ENCODE results near the gene PDE7B. TPM values are rescaled to one million over a fixed set of nuclear protein-coding genes. Genes with fewer than 3 reads are reported as not detected.

The PDE7B gene
- total RNA-seq, 2 experiments from 2014 or later: 0.29 to 0.34 TPM

- DNase-seq (no peak), ATAC-seq (no peak)
- H3K27me3 Mint-ChIP-seq (ENCODE audit: low read depth): no peaks in the 10 kb centered on the region
- peaks cover 5% of the 10 kb centered on the region for H3K4me1 Mint-ChIP-seq (ENCODE audit: low read depth)
- no peak overlapping the region for H3K27ac Mint-ChIP-seq
- no peaks in the 10 kb centered on the region for H3K9me3 Mint-ChIP-seq (ENCODE audit: insufficient read depth)
- no peaks in the 10 kb centered on the region for H3K36me3 Mint-ChIP-seq (ENCODE audit: low read depth)
- ChIA-PET CTCF (interaction anchor here (0.7 to 1.2 kb wide), 2 partner anchors 46 to 313 kb away, joined by 3 read pairs; no protein-coding TSS in a partner anchor), POLR2A (no interaction called here)
- H3K4me3 Mint-ChIP-seq: no peak overlapping the region
These were observed 62.3 kb downstream of the PDE7B start for GRCh38 chr6:135913785-135914184.

DNA sequence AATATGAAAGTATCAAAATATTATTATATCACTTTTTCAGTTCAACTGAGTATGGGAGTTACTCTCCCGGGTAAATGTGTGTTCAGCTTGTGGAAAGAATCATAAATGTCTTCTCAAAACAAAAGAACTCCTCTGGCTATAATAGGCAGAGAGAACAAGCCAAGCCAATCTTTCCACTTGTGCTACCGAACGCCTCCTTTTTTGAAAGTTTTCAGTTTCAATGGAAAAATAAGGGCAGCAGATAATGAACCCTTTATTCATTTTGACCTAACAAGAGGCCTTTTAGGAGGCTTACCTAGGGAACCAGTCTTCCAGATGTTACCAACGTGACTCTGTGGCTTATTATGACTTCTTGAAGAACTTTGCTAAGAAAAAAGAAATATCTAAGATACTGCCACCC, 67.5 kb downstream of the PDE7B start:
- H3K4me3 Mint-ChIP-seq: no peak overlapping the region
- no peak overlapping the region for H3K27ac Mint-ChIP-seq
- no peaks in the 10 kb centered on the region for H3K27me3 Mint-ChIP-seq (ENCODE audit: low read depth)
- DNase-seq (no peak), ATAC-seq (no peak)
- POLR2A ChIA-PET: no interaction called here
- no peaks in the 10 kb centered on the region for H3K36me3 Mint-ChIP-seq (ENCODE audit: low read depth)
- CTCF ChIA-PET: interaction anchor here (1.6 kb wide), 1 partner anchor 9 kb away, joined by 10 read pairs; no protein-coding TSS in a partner anchor
- H3K9me3 Mint-ChIP-seq (ENCODE audit: insufficient read depth): no peaks in the 10 kb centered on the region
- no peaks in the 10 kb centered on the region for H3K4me1 Mint-ChIP-seq (ENCODE audit: low read depth)

DNA sequence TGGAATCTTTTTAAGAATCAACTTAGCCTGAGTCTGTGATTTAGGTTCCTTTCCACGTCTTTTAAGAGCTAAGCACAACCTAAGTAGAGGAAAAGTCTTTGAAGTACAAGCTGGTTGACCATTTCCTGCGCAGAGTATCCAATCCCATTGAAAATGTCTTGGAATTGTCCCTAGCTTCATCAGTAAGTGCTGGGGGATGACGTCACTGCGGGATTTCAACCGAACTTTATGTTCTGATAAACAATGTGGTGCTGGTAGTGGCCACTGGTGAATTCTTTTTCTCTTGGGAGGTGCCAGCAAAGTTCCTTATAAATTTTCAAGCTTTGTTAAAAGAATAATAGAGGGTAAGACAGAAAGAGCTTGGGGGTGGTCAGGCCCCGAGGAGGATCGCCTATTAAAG, 69.2 kb downstream of the PDE7B start:
- H3K4me3 Mint-ChIP-seq: no peak overlapping the region
- H3K27me3 Mint-ChIP-seq (ENCODE audit: low read depth): no peaks in the 10 kb centered on the region
- H3K9me3 Mint-ChIP-seq (ENCODE audit: insufficient read depth): no peaks in the 10 kb centered on the region
- H3K36me3 Mint-ChIP-seq (ENCODE audit: low read depth): no peaks in the 10 kb centered on the region
- POLR2A ChIA-PET: interaction anchor here (0.7 kb wide), 1 partner anchor 39 kb away, joined by 3 read pairs; no protein-coding TSS in a partner anchor
- no peak overlapping the region for H3K27ac Mint-ChIP-seq
- CTCF ChIA-PET: interaction anchor here (1.3 kb wide), 1 partner anchor 384 kb away, joined by 4 read pairs; no protein-coding TSS in a partner anchor
- H3K4me1 Mint-ChIP-seq (ENCODE audit: low read depth): no peaks in the 10 kb centered on the region
- ATAC-seq (no peak), DNase-seq (no peak)

DNA sequence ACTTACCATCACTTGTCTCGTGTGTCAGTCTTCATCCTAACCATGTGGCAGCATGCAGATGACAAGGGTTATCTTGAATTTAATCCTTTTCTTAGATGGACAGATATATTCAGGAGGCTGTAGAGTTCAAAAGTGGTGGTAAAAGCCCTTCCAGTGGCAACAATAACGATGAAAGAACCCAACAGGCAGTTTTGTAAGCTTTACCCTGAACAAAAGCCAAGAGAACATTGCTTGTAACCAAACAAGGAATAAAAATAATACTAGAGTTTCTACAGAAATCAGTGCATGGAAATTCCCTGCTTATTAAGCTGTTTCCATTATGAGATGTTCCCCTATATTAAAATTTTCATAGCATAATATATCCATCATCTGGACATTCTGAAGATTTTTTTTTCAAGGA, 69.7 kb downstream of the PDE7B start:
- Mint-ChIP-seq H3K27ac (no peak overlapping the region), H3K4me3 (no peak overlapping the region), H3K4me1 (ENCODE audit: low read depth) (no peaks in the 10 kb centered on the region), H3K36me3 (ENCODE audit: low read depth) (no peaks in the 10 kb centered on the region), H3K9me3 (ENCODE audit: insufficient read depth) (no peaks in the 10 kb centered on the region), H3K27me3 (ENCODE audit: low read depth) (no peaks in the 10 kb centered on the region)
- ChIA-PET CTCF (interaction anchor here (0.7 to 1.3 kb wide), 2 partner anchors 305 to 385 kb away, joined by 3 to 4 read pairs; no protein-coding TSS in a partner anchor), POLR2A (interaction anchor here (0.7 kb wide), 1 partner anchor 38 kb away, joined by 3 read pairs; no protein-coding TSS in a partner anchor)
- DNase-seq (no peak), ATAC-seq (no peak)

DNA sequence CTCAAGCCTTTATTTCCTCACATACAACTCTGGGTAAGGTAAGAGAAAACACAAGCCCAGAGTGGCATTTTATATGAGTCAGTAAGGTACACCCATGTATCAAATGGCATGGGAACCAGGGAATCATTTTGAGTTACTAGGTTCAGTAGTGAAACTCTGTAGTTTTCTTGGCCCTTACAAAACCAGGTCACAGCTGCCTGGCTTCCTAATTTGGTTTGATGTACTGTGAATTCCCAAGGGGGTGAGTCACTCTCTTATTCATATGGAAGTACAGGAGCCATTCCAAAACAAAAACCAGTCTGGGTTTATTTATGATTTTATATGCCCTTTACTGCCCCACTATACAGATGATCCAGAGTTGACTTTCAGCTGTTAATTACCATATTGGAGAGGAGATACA, 70.7 kb downstream of the PDE7B start:
- Mint-ChIP-seq H3K4me3 (no peak overlapping the region), H3K4me1 (ENCODE audit: low read depth) (no peaks in the 10 kb centered on the region), H3K9me3 (ENCODE audit: insufficient read depth) (no peaks in the 10 kb centered on the region), H3K27ac (no peak overlapping the region), H3K36me3 (ENCODE audit: low read depth) (no peaks in the 10 kb centered on the region), H3K27me3 (ENCODE audit: low read depth) (no peaks in the 10 kb centered on the region)
- CTCF ChIA-PET: no interaction called here
- DNase-seq (no peak), ATAC-seq (no peak)
- POLR2A ChIA-PET: no interaction called here

DNA sequence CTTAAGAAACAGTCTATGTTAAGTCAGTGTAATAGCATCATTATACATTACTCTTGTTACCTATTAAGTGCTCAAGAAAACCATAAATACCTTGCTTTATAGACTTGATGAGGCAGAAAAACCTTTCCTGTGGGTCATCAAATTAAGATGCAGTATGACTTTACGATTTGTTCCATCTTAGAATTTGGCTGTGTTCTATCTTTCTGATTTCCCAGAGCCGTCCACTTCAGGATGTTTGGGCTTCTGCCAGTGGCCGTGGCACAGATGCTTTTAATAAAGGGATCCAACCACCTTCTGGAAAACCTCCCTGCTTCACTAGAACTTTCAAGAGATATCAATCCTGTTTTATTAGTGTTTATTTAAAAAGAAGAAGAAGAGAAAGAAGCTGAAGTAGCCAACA, 71.2 kb downstream of the PDE7B start:
- no peaks in the 10 kb centered on the region for H3K36me3 Mint-ChIP-seq (ENCODE audit: low read depth)
- H3K4me1 Mint-ChIP-seq (ENCODE audit: low read depth): no peaks in the 10 kb centered on the region
- H3K27me3 Mint-ChIP-seq (ENCODE audit: low read depth): no peaks in the 10 kb centered on the region
- ATAC-seq (no peak), DNase-seq (no peak)
- POLR2A ChIA-PET: no interaction called here
- no peaks in the 10 kb centered on the region for H3K9me3 Mint-ChIP-seq (ENCODE audit: insufficient read depth)
- H3K27ac Mint-ChIP-seq: no peak overlapping the region
- H3K4me3 Mint-ChIP-seq: no peak overlapping the region
- CTCF ChIA-PET: no interaction called here

- Mint-ChIP-seq H3K27me3 (ENCODE audit: low read depth) (no peaks in the 10 kb centered on the region), H3K27ac (no peak overlapping the region), H3K36me3 (ENCODE audit: low read depth) (no peaks in the 10 kb centered on the region), H3K4me1 (ENCODE audit: low read depth) (no peaks in the 10 kb centered on the region), H3K9me3 (ENCODE audit: insufficient read depth) (no peaks in the 10 kb centered on the region), H3K4me3 (no peak overlapping the region)
- no peak for ATAC-seq
- POLR2A ChIA-PET: no interaction called here
- CTCF ChIA-PET: no interaction called here
- DNase-seq: no peak
These were observed 81.2 kb downstream of the PDE7B start for GRCh38 chr6:135932651-135933050.

DNA sequence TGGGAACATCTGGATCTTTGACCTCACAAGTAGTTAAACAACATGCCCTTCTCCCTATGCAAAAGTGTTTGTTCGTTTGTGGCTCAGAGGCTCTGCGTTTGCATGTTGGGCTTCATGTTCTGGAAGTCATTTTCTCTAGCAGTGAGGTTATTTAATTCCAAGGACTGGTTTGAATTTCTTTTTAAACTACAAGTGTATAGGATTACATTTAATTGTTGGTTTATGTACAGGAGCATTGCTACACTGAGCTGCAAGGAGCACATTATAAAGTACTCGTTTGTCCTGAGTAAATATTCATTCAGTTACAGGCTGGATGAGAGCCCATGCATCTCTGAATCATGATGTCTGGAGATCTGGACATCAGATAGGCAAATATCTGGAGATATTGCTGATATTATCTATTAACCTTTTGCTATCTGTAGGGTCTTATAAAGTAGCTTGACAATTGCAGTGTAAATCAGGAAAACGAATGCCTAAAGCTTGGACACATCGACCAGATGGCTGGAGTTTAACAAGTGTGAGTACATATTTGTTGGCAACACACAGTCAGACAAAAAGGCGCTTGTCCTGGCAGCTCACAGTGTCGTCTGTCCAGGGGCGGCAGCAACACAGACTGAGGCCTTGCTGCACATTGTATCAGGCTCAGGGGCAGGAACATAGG, 84.6 kb downstream of the PDE7B start:
- CTCF ChIA-PET: no interaction called here
- Mint-ChIP-seq H3K27ac (no peak overlapping the region), H3K4me3 (no peak overlapping the region), H3K27me3 (ENCODE audit: low read depth) (no peaks in the 10 kb centered on the region), H3K36me3 (ENCODE audit: low read depth) (no peaks in the 10 kb centered on the region), H3K4me1 (ENCODE audit: low read depth) (no peaks in the 10 kb centered on the region), H3K9me3 (ENCODE audit: insufficient read depth) (no peaks in the 10 kb centered on the region)
- POLR2A ChIA-PET: no interaction called here
- no peak for DNase-seq
- no peak for ATAC-seq

- no peak for DNase-seq
- ChIA-PET POLR2A (no interaction called here), CTCF (no interaction called here)
- H3K4me3 Mint-ChIP-seq: no peak overlapping the region
- H3K27ac Mint-ChIP-seq: no peak overlapping the region
- no peaks in the 10 kb centered on the region for H3K4me1 Mint-ChIP-seq (ENCODE audit: low read depth)
- no peaks in the 10 kb centered on the region for H3K9me3 Mint-ChIP-seq (ENCODE audit: insufficient read depth)
- H3K36me3 Mint-ChIP-seq (ENCODE audit: low read depth): no peaks in the 10 kb centered on the region
- H3K27me3 Mint-ChIP-seq (ENCODE audit: low read depth): no peaks in the 10 kb centered on the region
- no peak for ATAC-seq
These were observed 85.1 kb downstream of the PDE7B start for GRCh38 chr6:135936606-135937005.

DNA sequence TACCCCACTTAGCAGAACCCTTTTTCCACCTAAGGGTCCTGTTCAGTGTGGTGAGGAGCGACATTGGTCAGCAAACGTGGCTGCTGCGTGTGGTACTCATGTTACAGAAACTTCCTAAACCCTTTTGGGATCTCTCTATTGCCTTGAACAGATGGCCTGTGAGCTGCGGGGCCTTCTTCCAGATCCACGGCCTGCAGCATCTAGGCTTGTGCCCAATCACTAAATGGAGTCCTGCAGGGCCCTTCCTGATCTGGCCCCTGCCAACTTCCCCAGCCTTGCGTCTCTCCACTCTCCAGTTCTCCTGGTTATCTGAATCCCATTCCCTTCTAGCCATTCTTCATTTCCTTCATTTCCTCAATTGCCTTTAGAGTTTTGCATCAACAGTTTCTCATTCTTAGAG, 85.6 kb downstream of the PDE7B start:
- H3K4me1 Mint-ChIP-seq (ENCODE audit: low read depth): no peaks in the 10 kb centered on the region
- no peak overlapping the region for H3K4me3 Mint-ChIP-seq
- POLR2A ChIA-PET: no interaction called here
- CTCF ChIA-PET: no interaction called here
- no peak overlapping the region for H3K27ac Mint-ChIP-seq
- no peaks in the 10 kb centered on the region for H3K9me3 Mint-ChIP-seq (ENCODE audit: insufficient read depth)
- ATAC-seq (no peak), DNase-seq (no peak)
- no peaks in the 10 kb centered on the region for H3K36me3 Mint-ChIP-seq (ENCODE audit: low read depth)
- no peaks in the 10 kb centered on the region for H3K27me3 Mint-ChIP-seq (ENCODE audit: low read depth)

GRCh38 chr6:135938576-135939207, 87.2 kb downstream of the PDE7B start:
- no peak for ATAC-seq
- no peaks in the 10 kb centered on the region for H3K36me3 Mint-ChIP-seq (ENCODE audit: low read depth)
- POLR2A ChIA-PET: no interaction called here
- H3K27me3 Mint-ChIP-seq (ENCODE audit: low read depth): no peaks in the 10 kb centered on the region
- no peak for DNase-seq
- no peaks in the 10 kb centered on the region for H3K4me1 Mint-ChIP-seq (ENCODE audit: low read depth)
- CTCF ChIA-PET: interaction anchor here (0.6 to 1.5 kb wide), 6 partner anchors 13 to 473 kb away, joined by 3 to 4 read pairs (median 3); no protein-coding TSS in a partner anchor
- H3K9me3 Mint-ChIP-seq (ENCODE audit: insufficient read depth): no peaks in the 10 kb centered on the region
- H3K27ac Mint-ChIP-seq: no peak overlapping the region
- no peak overlapping the region for H3K4me3 Mint-ChIP-seq

DNA sequence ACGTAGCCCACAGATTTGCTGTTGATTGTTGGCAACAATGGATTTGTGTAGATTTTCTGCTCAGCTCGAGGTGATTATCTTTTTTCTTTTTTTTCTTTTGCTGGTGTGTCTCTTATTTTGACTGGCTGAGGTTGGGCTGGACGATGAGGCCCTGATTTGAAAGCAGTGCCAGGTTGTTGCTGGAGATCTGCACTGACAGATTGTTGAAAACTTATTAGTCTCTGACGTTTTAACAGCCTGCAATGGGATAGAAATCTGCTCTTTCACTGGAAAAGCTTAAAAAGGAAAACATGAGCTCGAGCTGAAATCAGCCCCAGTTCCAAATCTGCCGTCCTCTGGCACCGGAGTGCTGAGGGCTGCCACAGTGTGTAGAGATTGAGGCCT, 87.7 kb downstream of the PDE7B start:
- Mint-ChIP-seq H3K4me3 (no peak overlapping the region), H3K27ac (no peak overlapping the region), H3K4me1 (ENCODE audit: low read depth) (no peaks in the 10 kb centered on the region), H3K27me3 (ENCODE audit: low read depth) (no peaks in the 10 kb centered on the region), H3K36me3 (ENCODE audit: low read depth) (no peaks in the 10 kb centered on the region), H3K9me3 (ENCODE audit: insufficient read depth) (no peaks in the 10 kb centered on the region)
- DNase-seq: no peak
- ChIA-PET POLR2A (no interaction called here), CTCF (interaction anchor here (0.8 to 1.5 kb wide), 4 partner anchors 14 to 403 kb away, joined by 3 to 4 read pairs (median 3); no protein-coding TSS in a partner anchor)
- no peak for ATAC-seq

Data from activated CD8-positive, alpha-beta T cell treated with anti-CD3 and anti-CD28 coated beads, Interleukin-2, amount 10 ng/mL, durations not matched to agents 7 days and 5 days (primary cell).